Large intestine (tissue), 3 donors: ENCODE results near the gene DYNLL2. TPM values are rescaled to one million over a fixed set of nuclear protein-coding genes. Genes with fewer than 3 reads are reported as not detected.
A peak's percentile ranks its signal among the peaks of the same experiment; 100 is the strongest.
"Not testable (repeated sequence)": the region's sequence is repeated elsewhere in the genome, so short reads cannot be mapped to it uniquely, and the experiment has no call there.

Source experiments
- DNase-seq, 2 donors: peaks; one replicate each; pipeline versions ENCODE4 v3.0.0 to v3.0.0-alpha.2; 2013
- H3K27ac ChIP-seq: one replicate; pipeline ENCODE4 v1.5.1; 2013; ENCODE audit warnings: low read length
- H3K27me3 ChIP-seq: 2 replicates; pipeline ENCODE4 v1.6.1; 2013; ENCODE audit warnings: low read length; ENCODE audit not compliant: control insufficient read depth, insufficient read depth
- H3K36me3 ChIP-seq: 2 replicates; pipeline ENCODE4 v1.6.1; 2013; ENCODE audit warnings: low read length; ENCODE audit not compliant: control insufficient read depth, insufficient read depth
- H3K4me1 ChIP-seq: one replicate; pipeline ENCODE4 v1.6.1; 2013; ENCODE audit warnings: low read length; ENCODE audit not compliant: control insufficient read depth, insufficient read depth
- H3K4me3 ChIP-seq: one replicate; pipeline ENCODE4 v1.5.1; 2013; ENCODE audit warnings: low read length
- H3K9me3 ChIP-seq: one replicate; pipeline ENCODE4 v1.6.1; 2013; ENCODE audit warnings: mild to moderate bottlenecking, low read depth, low read length, moderate library complexity; ENCODE audit not compliant: control insufficient read depth
- WGBS: methylation state at CpG from one replicate; pipeline ENCODE4 v1.1.5; 2013; ENCODE audit warnings: low lambda C conversion rate; ENCODE audit not compliant: insufficient coverage; 5-methylcytosine and 5-hydroxymethylcytosine counted together
- polyA plus RNA-seq: library from polyadenylated mRNA; unstranded; fragments of 120-200 nt; gene quantifications from one replicate; pipeline ENCODE4 v1.2.1, GENCODE V29; 2013

Gene DYNLL2
- polyA plus RNA-seq, 1 donor = 48.8 TPM

DNA sequence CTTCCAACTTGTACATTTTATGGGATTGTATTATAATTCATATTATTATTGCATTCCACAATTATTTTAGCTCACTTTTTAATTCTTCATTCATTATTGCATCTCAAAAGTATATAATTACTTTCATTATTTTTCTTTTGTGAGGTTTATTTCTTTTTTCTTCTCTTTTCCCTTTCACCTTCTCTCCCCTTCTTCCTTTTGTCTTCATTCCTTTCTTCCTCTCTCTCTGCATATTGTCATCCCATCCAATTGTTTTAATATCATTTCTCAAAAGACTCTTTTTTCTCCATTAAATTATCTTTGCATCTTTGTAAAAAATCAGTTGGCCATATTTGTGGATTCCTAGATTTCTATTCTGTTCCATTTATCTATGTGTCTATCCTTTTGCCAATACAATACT, 17.3 kb downstream of the DYNLL2 start:
- Histone ChIP-seq H3K4me1 (no peaks in the 10 kb centered on the region), H3K36me3 (no peaks in the 10 kb centered on the region), H3K4me3 (no peak overlapping the region), H3K9me3 (no peaks in the 10 kb centered on the region), H3K27ac (no peak overlapping the region), H3K27me3 (no peaks in the 10 kb centered on the region)
- DNase-seq = no peak

DNA sequence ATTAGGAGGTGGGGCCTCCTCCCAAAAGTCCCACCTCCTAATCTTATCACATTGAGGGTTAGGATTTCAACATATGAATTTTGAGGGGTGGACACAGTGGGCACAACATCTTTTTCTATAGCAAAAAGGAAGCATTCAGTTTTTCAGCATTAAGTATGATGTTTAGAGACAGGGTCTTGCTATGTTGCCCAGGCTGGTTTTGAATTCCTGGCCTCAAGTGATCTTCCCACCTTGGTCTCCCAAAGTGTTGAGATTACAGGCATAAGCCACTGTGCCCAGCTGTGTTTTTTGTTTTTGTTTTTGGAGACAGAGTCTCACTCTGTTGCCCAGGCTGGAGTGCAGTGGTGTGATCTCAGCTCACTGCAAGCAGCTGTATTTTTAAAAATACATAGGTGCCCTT, 18.7 kb downstream of the DYNLL2 start:
- not testable (repeated sequence) for H3K9me3 ChIP-seq, H3K27me3 ChIP-seq, DNase-seq, H3K27ac ChIP-seq, H3K4me3 ChIP-seq, H3K4me1 ChIP-seq, H3K36me3 ChIP-seq

DNA sequence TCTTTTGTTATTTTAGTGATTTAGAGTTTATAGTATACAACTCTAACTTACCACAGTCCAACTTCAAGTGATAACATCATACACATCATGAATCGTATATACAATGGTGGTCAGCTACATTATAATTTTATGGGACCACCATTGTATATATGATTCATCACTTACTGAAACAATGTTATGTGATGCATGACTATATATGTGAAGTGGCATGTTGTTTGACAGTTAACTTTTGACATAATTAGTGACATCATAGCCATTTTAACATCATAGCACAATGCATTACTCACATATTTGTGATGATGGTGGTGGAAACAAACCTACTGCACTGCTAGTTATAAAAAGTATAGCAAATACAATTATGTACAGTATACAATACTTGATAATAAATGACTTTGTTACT, 21.9 kb downstream of the DYNLL2 start:
- Histone ChIP-seq H3K27me3 (no peaks in the 10 kb centered on the region), H3K27ac (no peak overlapping the region), H3K4me1 (no peaks in the 10 kb centered on the region), H3K9me3 (no peaks in the 10 kb centered on the region), H3K4me3 (no peak overlapping the region), H3K36me3 (no peaks in the 10 kb centered on the region)
- no CpG with 5 or more reads among the region's 1 CpG for WGBS
- no peak for DNase-seq

DNA sequence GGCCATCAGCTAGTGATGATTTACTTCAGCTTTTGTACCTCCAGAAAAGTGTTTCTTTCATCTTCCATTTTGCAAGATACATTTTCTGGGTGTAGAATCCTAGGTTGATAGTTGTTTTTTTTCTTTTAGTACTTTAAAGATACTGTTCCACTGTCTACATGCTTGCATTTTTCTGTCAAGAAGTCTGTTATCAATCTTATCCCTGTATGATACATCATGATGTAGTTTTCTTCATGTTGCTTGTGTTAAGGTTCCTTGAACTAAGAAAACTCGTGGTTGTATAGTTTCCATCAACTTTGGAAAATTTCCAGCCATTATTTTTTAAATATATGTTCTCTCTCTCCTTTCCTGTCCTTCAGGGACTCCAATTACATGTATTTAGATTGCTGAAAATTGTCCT, 24.1 kb downstream of the DYNLL2 start:
- DNase-seq = no peak
- H3K36me3 ChIP-seq = no peaks in the 10 kb centered on the region
- no peak overlapping the region for H3K27ac ChIP-seq
- 20% methylated on average over 1 of the region's 1 CpG for WGBS
- H3K4me1 ChIP-seq = no peaks in the 10 kb centered on the region
- H3K4me3 ChIP-seq = no peak overlapping the region
- H3K27me3 ChIP-seq = no peaks in the 10 kb centered on the region
- no peaks in the 10 kb centered on the region for H3K9me3 ChIP-seq

GRCh38 chr17:58109197-58109596, 26.0 kb downstream of the DYNLL2 start:
- no CpG with 5 or more reads among the region's 1 CpG for WGBS
- H3K4me1 ChIP-seq = no peaks in the 10 kb centered on the region
- DNase-seq = no peak
- H3K27me3 ChIP-seq = no peaks in the 10 kb centered on the region
- no peak overlapping the region for H3K4me3 ChIP-seq
- no peaks in the 10 kb centered on the region for H3K9me3 ChIP-seq
- no peak overlapping the region for H3K27ac ChIP-seq
- no peaks in the 10 kb centered on the region for H3K36me3 ChIP-seq

DNA sequence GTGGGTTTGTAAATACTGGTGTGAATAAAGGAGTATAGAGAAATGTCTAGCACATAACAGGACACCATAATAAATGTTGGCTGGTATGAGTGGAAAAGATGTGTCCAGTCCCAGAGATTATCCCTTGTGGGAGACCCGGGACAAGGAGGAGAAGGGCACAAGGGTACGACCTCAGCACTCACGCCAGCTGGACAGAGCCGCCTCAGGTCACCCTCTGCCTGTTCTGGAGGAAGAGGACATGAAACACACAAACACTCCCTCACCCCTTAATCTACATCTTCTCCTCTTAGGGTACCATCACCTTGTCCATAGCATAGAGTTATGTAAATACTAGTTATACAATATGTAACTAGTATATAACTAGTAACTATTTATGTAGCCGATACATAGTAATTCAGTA, 26.8 kb downstream of the DYNLL2 start:
- no CpG with 5 or more reads among the region's 5 CpGs for WGBS
- no peak for DNase-seq
- no peaks in the 10 kb centered on the region for H3K36me3 ChIP-seq

DNA sequence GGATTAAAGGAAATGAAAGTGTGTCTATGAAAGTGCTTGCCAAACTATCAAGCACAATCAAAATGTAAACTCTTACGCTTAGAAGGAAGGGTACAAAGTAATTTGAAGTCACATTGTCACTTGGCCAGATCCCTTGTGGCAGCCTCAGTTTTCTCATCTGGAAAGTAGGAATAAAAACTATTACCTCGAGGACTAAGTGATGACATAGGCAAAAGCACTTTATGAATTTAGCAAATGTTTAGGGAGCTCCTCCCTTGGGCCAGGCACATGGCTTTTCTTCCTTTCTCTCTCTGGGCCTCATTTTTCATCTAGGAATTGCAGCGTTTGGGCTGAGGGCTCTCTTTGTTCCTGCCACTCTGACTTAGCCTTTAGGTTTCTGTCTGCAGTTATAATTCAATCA, 28.5 kb downstream of the DYNLL2 start:
- no peak overlapping the region for H3K27ac ChIP-seq
- DNase-seq = no peak

More for the DNA sequence above, 26.8 kb downstream of the DYNLL2 start:
- no peak overlapping the region for H3K27ac ChIP-seq
- H3K4me1 ChIP-seq = no peaks in the 10 kb centered on the region
- no peaks in the 10 kb centered on the region for H3K9me3 ChIP-seq
- H3K4me3 ChIP-seq = no peak overlapping the region
- peaks cover under 1% of the 10 kb centered on the region for H3K27me3 ChIP-seq

GRCh38 chr17:58112970-58113631, 29.9 kb downstream of the DYNLL2 start:
- WGBS = 0% methylated on average over 3 of the region's 17 CpGs

More for the DNA sequence above, 28.5 kb downstream of the DYNLL2 start:
- Histone ChIP-seq H3K27me3 (peaks cover 5% of the 10 kb centered on the region), H3K9me3 (no peaks in the 10 kb centered on the region), H3K4me3 (no peak overlapping the region), H3K4me1 (no peaks in the 10 kb centered on the region), H3K36me3 (no peaks in the 10 kb centered on the region)
- WGBS = 70% methylated on average over 2 of the region's 3 CpGs

DNA sequence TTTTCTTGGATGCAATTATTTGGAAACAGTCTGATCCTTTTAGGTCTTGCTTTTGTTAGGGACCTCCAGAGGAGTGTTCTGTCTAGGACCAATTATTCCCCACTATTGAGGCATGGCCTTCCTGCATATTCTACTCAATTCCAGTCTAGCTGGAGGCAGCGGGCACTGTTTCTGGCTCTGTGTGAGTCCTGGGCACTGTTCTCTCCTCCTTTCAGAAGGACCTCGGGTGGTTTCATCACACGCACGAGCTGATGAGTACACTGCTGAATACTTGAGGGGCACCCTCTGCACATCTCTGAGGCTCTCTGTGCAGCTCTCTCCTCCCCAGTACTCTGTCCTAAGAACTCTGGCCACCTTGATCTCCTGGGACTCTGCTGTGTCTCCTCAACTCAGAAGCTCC, 30.7 kb downstream of the DYNLL2 start:
- Histone ChIP-seq H3K36me3 (no peaks in the 10 kb centered on the region), H3K9me3 (no peaks in the 10 kb centered on the region), H3K4me3 (no peak overlapping the region), H3K27ac (no peak overlapping the region), H3K27me3 (peaks cover 5% of the 10 kb centered on the region), H3K4me1 (no peaks in the 10 kb centered on the region)
- no peak for DNase-seq
- no CpG with 5 or more reads among the region's 4 CpGs for WGBS

More at GRCh38 chr17:58112970-58113631, 29.9 kb downstream of the DYNLL2 start:
- no peaks in the 10 kb centered on the region for H3K4me1 ChIP-seq
- H3K27ac ChIP-seq = no peak overlapping the region
- H3K27me3 ChIP-seq = peaks cover 5% of the 10 kb centered on the region
- H3K4me3 ChIP-seq = no peak overlapping the region
- H3K36me3 ChIP-seq = no peaks in the 10 kb centered on the region
- no peaks in the 10 kb centered on the region for H3K9me3 ChIP-seq
- DNase-seq = peak; percentile 45 to 57

- Histone ChIP-seq H3K4me3 (no peak overlapping the region), H3K27me3 (peaks cover 5% of the 10 kb centered on the region), H3K4me1 (no peaks in the 10 kb centered on the region), H3K9me3 (no peaks in the 10 kb centered on the region), H3K36me3 (no peaks in the 10 kb centered on the region), H3K27ac (no peak overlapping the region)
- no CpG with 5 or more reads among the region's 5 CpGs for WGBS
- DNase-seq = no peak
These were observed 34.2 kb downstream of the DYNLL2 start for GRCh38 chr17:58117382-58117781.

GRCh38 chr17:58119491-58119890, 36.3 kb downstream of the DYNLL2 start:
- Histone ChIP-seq H3K36me3 (no peaks in the 10 kb centered on the region), H3K4me1 (no peaks in the 10 kb centered on the region), H3K4me3 (no peak overlapping the region), H3K9me3 (no peaks in the 10 kb centered on the region), H3K27ac (no peak overlapping the region), H3K27me3 (peaks cover 5% of the 10 kb centered on the region)
- 80% methylated on average over 1 of the region's 3 CpGs for WGBS
- no peak for DNase-seq
